Measurements from ENCODE around the gene MTERF4.

MTERF4 gene

DNA sequence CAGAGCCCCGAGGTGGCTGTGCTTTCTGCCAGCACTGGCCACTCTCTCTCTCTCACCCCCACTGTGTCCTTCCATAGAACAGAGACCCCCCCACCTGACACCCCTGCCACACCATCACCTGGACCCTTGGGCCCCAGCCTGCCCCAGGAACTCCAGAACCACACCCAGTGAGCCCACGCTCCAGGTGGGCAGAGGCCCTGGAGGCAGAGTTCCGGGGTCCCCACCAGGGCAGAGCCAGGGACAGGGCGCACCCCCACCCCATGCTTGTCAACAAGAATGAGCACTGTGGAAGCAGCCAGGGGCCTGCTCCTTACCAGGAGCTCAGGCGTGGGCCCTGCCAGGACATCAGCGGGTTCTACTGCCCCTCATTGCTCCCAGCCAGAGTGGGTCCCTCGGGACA is 32.6 kb upstream of the MTERF4 start:
- no peak for DNase-seq (ENCODE audit: low read depth in 1 of 2, low spot score in 1 of 2)

DNA sequence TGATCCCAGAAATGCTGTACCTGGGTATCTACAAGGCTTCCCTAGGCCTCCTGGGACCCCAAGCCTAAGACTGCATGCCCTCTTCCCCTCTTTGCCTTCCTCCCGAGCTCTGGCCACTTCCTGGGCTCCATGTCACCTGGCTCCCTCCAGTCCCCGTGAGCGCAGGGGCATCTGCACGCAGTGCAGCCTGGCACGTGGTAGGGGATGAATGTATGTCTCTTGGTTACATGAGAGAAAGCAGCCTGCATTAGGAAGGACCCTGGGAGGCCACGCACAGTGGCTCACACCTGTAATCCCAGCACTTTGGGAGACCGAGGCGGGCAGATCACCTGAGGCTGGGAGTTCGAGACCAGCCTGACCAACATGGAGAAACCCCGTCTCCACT is 31.3 kb upstream of the MTERF4 start:
- no peak for DNase-seq (ENCODE audit: low read depth in 1 of 2, low spot score in 1 of 2)

DNA sequence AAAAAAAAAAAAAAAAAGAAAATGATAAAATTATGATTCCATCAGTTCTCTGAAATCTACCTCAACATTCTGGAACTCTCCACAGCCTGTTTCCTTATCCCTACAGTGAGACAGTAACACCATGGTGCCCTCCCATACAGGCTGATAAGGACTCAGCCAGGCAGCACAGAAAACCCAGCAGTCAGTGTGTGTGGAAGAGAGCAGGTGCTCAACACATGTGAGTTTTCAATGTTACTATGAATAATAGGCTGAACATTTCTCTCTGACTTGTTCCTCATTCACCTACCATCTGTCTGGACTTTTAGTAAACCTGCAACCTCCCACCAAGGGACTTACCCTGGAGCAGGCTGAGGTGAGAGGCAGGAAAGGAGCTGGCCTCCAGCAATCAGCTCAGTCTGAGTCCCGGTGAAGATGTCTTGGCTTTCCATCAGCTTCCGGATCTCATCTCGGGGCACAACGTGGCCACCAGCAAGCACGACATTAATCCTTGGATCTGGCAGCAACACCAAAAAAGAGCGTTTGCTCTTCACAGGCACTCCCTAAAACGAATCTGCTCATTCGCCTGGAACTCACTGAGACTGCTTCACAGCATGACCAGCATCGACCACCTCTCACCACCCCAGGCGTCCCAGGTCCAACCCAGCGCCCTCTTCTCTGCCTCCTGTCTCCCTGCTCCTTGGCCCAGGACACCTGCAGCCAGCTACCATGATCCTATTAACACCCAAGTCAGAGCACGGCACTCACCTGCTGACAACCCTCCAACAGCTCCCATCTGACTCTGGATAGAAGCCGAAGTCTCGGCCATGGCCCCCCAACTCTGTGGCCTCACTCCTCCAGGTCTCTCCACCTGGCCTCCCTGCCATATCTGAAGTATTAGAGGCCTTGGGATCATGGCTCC is 30.7 kb upstream of the MTERF4 start:
- DNase-seq (ENCODE audit: low read depth in 1 of 2, low spot score in 1 of 2): no peak

- DNase-seq (ENCODE audit: low read depth in 1 of 2, low spot score in 1 of 2): no peak
Observed at GRCh38 chr2:241131531-241131930, 29.4 kb upstream of the MTERF4 start.

DNA sequence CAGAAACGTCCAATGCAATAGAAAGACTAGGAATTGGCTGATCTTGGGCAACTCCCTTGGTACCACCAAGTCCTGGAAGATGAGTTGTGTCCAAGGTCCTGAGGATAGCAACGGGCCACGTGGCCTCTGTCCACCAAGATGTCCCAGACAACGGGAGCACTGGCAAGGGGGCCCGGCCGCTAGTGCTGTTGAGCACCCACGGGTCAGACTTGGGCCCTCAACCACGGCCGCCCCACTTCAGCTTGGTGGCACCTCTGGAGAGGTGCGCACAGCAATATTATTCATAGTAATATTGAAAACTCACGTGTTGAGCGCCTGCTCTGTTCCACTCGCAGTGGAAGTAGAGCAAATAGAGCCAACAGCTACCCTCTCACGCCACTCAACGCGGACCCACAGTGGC is 28.2 kb upstream of the MTERF4 start:
- no peak for DNase-seq (ENCODE audit: low read depth in 1 of 2, low spot score in 1 of 2)

- no peak for DNase-seq (ENCODE audit: low read depth in 1 of 2, low spot score in 1 of 2)
Observed at GRCh38 chr2:241129086-241129871, 27.2 kb upstream of the MTERF4 start.

GRCh38 chr2:241128266-241128665 is 26.2 kb upstream of the MTERF4 start:
- DNase-seq (ENCODE audit: low read depth in 1 of 2, low spot score in 1 of 2): no peak

- DNase-seq (ENCODE audit: low read depth in 1 of 2, low spot score in 1 of 2): no peak
Observed at GRCh38 chr2:241126771-241127202, 24.7 kb upstream of the MTERF4 start.

GRCh38 chr2:241126201-241126611 is 24.1 kb upstream of the MTERF4 start:
- no peak for DNase-seq (ENCODE audit: low read depth in 1 of 2, low spot score in 1 of 2)

DNA sequence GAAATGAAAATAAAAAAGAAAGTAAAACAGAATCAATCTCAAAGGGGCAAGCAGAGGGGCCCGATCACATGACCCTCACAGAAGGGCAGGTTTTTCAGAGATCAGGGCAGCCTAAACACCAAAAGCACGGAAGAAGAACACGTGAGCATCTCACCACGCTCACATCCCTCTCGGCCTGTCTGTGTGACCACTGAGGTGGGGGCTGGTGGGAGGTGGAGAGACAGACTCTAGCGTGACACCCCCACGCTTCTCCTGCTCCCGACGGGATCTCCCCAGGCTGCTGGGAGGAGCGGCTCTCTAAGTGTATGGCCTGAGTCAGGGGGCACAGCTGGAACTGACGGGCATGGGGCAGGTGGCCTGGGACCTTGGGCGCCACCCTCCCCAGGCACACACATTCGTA is 23.5 kb upstream of the MTERF4 start:
- DNase-seq (ENCODE audit: low read depth in 1 of 2, low spot score in 1 of 2): no peak

DNA sequence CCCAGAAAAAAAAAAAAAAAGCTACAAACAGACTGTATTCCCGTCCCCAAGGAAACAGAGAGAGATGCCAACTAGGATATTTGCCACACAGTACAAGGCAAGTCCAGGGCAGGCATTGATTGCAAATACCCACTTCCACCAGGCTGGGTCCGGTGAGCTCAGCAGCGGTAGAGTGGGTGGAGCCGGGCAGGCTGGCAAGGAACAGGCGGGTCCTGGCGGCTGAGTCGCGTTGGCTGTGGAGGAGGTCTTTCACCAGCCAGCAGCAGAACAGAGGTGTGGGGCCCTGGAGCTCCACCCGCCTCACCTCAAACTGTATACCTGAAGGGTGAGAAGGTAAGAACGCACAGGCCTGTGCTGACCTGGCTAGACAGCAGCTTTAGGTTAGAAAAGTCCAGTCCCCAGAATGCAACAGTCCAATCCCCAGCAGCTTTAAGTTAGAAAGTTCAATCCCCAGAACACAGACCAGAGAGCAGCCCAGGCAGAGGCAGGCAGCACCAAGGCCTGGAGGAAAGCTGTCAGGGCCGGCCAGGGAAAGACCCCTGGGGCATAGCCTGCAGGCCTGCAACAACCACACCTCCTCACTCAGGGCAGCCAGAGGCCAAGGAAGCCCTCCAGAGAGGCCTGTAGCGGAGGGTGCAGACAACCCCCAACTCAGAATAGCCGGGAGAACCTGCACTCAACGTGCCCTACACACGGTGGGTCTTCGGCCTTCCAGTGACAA is 21.9 kb upstream of the MTERF4 start:
- no peak for DNase-seq (ENCODE audit: low read depth in 1 of 2, low spot score in 1 of 2)

DNA sequence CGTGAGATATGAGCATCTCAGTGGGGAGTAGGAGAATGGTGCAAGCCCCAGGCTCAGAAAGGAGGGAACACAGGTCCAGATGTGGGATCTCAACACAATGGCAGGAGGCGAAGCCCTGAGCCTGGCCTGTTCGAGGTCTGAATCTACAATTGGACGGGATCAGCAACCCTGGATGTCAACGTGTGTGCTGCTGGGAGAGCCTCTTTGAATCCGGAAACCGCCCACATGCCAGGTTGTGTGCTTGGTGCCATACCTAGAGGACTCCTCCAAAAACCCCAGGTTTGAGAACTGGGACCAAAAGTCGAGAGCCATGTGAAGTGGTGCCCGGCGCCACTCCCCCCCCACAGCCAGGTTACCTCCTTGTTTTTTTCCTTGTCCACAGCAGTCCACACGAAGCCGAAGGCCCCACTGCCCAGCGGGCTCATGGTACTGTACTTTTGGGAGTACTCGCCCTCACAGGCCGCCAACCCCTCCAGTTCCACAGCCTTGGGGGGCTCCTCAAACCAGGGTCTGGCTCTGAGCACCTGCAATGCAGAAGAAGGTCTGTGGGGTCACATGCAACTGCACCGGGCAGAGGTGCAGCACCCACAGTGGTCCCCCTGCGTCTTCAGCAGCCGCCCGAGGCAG is 20.4 kb upstream of the MTERF4 start:
- no peak for DNase-seq (ENCODE audit: low read depth in 1 of 2, low spot score in 1 of 2)

- DNase-seq (ENCODE audit: low read depth in 1 of 2, low spot score in 1 of 2): no peak
Observed at GRCh38 chr2:241121008-241121407, 18.9 kb upstream of the MTERF4 start.

GRCh38 chr2:241120440-241120839 is 18.4 kb upstream of the MTERF4 start:
- DNase-seq (ENCODE audit: low read depth in 1 of 2, low spot score in 1 of 2): no peak

DNA sequence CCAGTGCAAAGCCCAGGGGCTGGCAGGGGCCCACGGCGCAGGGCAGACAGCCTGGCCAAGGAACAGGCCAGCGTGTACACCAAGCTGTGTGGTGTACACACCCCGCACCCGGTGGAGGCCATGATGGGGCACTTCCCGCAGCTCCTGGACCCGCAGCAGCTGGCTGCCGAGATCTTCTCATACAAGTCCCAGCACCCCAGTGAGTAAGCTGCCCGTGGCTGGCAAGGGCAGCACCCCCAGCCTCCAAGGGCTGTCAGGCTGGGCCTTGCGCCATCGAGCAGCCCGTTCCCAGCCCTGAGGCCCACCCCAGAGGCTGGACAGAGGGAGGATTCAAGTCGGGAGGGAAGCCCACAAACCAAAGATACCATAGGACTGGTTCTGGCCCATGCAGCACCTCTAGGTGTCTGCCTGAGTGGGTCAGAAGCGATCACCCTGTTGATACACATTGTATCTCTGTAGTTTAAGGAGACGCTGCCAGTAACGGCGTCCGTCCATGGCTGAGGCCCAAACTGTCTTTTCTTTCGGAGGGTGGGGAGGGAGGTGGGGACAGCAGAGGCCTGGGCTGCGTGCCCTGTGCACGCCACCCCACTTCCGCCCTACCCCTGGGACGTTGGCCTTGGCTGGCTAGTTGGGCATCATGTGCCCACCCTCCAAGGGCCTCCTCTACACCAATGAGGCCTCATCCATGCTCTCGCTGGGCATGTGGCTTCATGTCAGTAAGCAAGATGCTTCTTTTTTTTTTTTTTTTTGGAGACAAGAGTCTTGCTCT is 16.8 kb upstream of the MTERF4 start:
- no peak for DNase-seq (ENCODE audit: low read depth in 1 of 2, low spot score in 1 of 2)

- no peak for DNase-seq (ENCODE audit: low read depth in 1 of 2, low spot score in 1 of 2)
Observed at GRCh38 chr2:241116606-241117560, 14.8 kb upstream of the MTERF4 start.

- no peak for DNase-seq (ENCODE audit: low read depth in 1 of 2, low spot score in 1 of 2)
Observed at GRCh38 chr2:241115361-241115760, 13.3 kb upstream of the MTERF4 start.

GRCh38 chr2:241114836-241115235 is 12.7 kb upstream of the MTERF4 start:
- no peak for DNase-seq (ENCODE audit: low read depth in 1 of 2, low spot score in 1 of 2)

DNA sequence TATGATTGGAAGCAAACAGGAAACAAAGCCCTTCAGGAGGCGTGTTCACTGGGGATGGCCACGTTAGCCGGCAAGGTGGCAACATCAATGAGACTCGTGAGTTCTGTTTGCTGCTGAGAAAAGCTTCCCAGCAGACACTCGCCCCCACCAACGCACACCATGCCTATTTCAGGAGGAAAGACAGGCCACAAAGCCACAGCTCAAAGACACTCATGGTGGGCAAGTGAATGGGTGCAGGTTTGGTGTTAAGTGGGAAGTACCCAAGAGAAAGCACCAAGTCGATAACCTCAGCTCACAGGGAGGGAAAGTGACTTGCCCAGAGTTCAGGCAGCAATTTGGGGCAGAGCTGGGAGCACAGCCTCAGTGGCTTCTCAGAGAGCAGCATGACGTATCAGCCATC is 10.5 kb upstream of the MTERF4 start:
- DNase-seq (ENCODE audit: low read depth in 1 of 2, low spot score in 1 of 2): peak in 1 of 2 donors; percentile 21

Measured in stimulated activated CD4-positive, alpha-beta T cell treated with anti-CD3 and anti-CD28 coated beads, Interleukin-15, amount 100 ng/mL, for 1 hour (primary cell).